ENCODE data around the gene NAT8L.

NAT8L gene

DNA sequence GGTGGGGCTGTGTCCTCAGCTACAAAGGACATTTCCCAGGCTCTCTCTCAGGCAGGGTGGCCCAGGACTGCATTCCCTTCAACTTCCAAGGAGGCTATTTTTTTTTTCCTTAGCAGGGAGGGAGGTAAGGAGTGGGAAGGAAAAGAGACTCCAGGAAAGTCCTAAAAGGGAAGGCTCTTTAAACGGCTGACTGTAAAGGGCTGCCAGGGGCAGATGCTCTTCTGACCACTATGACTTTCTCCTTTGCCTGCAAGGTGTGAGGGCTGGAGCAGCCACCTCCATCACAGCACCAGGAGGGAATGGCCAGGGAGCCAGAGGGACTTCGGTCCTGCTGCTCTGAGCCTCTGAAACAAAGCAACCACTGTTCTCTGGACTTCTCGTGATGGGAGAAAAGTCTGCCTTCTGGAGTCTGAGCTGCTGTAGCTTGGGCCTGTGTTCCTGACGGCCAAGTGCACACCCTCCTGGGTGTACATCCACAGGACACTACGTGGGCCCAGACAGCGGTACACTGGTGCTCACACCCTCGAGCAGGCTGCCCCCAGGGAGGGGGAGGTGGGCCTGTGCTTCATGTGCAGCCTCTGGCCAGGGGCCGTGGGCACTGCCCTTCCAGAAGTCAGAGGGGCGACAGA is 17.9 kb downstream of the NAT8L start:
- no peak for DNase-seq

DNA sequence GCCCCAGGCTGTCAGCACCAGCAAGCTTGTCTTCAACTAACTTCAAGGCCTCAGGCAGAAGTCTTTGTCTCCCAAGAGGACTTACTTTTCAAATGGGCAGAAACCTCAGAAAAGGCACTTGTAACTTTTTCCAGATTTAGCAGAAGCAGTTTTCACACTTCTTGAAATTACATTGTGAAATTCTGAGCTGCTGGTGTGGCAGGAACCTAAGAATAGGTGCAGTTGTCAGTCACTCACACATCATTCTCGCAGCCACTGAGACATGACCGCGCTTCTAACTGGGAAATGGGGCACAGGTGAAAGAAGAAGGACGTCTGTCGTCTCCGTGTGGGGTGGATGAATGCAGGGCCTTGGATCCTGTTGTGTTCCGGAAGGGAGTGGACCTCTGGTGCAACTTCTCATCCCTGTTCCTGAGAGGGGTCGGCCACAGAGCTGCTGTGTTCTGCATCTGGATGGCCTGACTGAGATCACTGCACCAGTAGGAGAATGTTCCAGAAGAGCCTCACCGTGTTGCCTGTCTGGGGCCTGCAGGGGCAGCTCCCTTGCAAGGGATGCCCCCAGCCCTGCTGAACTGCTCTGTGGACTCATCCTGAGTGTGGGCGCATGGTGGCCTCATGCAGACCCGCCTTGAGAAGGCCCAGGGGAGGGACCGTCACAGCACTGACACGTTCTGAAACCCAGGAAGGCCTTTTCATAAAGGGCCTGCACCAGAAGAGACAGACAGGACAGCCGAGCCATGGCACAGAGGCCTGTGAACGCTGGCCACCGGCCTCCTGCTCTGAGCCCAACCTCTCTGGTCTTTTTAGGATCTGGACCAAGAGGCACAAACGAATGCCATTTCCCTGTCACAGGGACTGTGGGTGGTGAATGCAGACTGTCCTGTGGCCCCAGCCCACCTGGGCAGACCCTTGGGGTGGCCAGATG is 18.7 kb downstream of the NAT8L start:
- no peak for DNase-seq

DNA sequence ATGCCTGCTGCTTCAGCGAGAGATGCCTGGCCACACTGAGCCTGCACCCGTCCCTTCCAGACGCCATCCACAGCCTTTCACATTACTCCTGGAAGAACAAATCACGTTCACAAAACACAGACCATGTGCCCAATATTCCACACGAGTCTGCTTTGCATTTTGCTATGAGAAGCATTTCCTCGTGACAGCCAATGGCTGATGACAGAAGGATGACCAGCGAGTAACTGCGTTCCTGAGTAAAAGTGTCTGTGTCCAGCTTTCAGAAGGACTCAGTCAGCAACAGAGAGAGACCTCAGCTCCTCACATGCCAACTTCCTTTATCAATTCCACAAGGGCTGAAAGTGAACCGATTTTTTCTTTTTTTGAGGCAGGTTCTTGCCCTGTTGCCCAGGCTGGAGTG is 19.5 kb downstream of the NAT8L start:
- no peak for DNase-seq

DNA sequence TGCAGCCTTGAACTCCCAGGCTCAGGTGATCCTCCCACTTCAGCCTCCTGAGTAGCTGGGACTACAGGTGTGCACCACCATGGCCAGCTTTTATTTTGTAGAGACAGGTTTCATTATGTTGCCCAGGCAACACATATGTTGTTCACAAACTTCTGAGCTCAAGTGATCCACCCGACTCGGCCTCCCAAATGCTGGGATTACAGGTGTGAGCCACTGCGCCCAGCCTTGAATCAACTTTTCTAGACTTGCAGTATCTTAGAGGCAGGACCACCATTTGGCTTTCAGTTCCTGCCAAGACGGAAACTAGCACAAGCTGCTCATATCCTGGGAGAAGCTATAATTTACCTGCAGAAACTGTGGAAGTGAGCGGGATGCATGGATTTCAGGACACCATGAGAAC is 19.9 kb downstream of the NAT8L start:
- DNase-seq, result no peak

DNA sequence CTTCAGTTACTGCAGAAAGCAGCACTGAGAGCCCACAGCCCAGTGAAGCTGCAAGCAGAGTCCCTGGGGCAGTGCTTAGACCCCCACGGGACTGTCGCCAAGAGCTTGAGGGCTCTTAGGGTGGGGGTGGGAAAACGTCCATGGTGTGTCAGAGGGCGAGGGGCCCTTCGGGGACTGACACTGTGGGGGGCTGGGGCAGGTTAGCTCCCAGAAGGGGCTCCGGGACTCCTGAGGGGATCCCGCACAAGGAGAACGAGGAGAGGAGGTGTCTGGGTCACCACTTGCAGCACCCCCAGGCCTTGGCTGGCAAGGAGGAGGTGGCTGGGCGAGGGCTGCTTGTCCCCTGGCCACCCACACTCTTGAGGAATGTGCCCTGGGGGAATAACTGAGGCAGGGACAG is 20.8 kb downstream of the NAT8L start:
- DNase-seq, result no peak

DNA sequence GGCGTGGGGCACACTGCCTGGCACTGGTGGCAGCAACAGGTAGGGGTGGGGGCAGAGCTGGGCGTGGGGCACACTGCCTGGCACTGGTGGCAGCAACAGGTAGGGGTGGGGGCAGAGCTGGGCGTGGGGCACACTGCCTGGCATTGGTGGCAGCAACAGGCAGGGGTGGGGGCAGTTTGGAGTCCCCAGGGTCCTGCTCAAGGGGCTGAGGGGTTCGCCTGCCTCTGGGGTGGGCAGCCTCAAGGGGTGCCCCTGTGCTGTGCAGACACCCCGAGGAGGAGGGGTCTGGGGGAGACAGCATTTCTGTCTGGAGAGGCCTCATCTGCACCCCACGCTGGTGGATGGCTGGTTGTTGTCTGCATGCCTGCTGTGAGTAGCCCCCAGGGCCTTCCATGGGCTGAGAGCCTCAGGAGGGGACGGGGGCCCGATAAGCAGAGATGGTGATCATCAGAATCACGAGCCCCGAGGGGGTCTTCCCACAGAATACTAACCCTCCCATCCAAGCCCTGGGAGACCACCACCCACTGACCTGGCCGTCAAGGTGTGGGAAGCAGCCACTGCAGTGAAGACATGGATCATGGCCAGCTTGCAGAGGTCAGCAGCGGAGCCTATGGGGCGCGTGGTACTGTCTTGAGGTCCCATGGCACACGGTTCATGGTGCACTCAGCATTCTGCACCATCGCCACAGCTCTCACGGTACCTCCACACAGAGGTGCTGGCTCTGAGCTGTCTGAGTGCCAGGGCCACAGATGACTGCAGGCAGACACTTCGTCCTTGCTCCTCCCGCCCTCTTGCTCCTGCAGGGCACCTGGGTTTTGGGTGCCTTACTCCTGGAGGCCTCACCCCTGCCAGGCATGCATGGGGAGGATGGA is 21.5 kb downstream of the NAT8L start:
- DNase-seq, result no peak

DNA sequence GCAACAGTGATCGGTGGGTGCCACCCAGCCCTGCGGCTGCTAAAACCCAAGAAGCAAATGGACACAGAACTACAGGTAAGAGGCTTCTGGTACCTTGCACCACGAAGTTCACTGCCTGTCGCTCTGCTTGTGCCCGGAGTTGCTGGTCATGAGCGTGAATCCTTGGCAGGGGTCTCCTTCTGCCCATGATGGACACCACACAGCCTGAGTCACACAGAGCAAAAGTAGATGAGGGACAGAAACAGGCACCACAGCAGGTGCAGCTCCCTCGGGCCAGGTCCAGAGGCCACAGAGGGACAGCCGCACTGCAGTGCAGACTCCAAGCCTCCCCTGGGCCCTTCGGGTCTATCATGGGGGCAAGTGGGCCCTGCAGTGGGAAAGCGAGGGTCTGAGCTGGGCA is 22.4 kb downstream of the NAT8L start:
- no peak for DNase-seq

DNA sequence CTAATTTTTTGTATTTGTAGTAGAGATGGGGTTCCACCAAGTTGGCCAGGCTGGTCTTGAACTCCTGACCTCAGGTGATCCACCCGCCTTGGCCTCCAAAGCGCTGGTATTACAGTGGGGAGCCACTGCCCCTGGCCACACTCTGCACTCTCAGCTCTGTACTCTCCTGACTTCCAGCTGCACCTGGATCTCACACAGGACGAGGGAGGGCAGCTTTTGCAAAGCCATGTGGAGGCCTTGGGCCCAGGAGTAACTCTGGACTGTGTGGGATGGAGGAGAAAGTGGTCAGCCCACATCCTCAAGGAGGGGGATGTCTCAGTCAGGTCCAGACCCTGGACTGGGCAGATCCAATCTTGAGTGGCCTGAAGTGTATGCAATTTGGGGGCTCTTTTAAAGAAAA is 23.0 kb downstream of the NAT8L start:
- DNase-seq, result no peak

DNA sequence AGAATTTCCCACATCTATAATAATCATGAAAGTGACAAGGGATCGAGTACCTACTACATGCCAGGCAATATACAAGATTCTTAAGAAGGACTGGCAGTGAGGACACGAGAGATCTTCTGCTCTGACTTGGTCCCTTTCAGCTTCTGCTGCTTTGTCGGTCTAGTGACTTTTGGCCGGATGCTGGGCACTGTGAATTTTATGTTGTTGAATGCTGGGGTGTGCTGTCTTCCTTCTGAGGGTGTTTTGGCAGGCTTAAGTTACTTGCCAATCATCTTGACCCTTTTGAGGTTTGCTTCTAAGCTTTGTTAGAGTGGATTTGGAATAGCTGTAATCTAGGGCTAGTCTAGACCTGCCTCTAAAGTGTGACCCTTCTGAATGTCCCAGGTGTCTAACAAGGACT is 23.5 kb downstream of the NAT8L start:
- DNase-seq, result no peak

DNA sequence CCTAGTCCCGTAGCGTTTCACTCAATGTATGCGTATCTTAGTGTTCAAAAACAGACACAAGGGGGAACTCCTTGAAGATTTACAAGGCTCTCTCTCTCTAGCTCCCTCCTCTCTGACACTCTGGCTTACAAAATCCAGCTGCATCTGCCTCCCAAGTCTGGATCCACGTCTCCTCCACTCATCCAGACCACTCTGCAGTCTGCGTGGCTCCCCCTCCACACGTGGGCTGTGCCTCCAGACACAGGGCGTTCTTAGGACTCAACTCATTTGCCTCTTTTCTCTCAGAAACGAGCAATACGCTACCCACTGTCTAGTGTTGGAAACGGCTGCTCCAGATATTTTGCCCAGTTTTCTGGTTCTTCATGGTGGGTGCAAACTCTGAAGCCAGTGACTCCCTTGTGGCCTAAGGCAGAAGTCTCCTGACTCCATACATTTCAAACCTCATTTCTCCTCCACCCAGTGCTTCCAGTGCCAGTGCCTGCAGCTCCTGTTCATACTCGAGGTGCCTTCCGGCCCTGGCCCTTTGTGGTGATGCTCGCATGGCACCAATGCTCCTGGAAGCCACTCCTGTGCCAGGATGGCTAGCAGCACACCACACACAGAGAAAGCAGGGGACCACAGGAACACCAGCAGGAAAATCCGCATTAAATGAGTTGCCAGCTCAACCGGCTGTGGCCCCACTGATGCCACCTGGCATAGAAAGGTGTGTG is 24.1 kb downstream of the NAT8L start:
- no peak for DNase-seq

DNA sequence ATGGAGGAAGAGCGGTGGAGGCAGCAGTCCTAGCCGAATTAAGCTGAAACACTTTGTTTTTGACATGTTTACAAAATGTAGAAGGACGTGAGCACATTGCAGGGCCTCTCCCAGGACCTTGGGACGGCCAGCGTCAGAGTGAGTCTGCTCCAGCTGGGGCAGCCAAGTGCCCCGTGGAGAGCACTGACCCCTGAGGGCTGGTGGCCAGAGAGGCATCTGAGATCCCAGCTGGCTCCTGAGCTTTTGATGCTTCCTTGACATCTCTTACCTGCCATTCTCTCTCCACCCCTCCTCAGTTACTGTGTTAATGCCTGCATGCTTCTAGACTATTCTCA is 24.7 kb downstream of the NAT8L start:
- DNase-seq, result no peak

DNA sequence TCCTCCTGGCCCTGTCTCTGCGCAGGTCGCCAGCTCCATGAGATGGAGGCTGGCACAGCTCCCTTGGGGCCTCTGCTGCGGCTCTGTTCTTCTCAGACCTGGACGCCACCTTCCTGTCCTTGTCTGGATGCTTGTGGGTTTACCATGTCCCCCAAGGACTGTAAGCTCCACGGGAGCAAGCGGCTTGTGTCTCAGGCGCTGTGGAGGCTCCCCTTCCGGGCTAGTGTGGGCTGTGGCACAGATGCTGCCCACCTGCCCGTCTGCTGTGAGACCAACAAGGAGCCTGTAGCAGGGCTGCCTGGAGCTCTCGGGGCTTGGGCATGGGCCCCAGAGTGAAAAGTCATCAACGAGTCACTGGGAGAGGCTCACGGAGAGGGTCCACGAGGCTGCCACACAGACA is 25.2 kb downstream of the NAT8L start:
- DNase-seq, result no peak

DNA sequence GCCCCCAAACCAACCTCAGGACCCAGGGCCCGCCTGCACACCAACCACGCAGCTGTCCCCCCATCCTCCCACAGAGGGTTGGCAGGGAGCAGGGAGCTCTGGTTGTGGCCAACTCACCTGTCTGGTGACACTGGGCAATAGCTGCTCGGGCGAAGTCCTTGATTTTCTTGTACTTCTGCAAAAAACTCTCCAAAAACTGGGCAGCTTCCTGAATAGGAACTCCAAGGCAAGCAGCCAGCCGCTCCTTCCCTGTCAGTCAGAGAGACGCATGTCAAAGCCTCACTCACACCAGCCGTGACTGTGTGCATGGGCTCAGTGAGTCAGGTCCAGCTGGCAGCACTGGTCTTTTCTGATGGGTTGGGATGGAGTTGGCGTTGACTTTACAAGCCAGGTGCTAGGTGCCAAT is 26.4 kb downstream of the NAT8L start:
- no peak for DNase-seq

DNA sequence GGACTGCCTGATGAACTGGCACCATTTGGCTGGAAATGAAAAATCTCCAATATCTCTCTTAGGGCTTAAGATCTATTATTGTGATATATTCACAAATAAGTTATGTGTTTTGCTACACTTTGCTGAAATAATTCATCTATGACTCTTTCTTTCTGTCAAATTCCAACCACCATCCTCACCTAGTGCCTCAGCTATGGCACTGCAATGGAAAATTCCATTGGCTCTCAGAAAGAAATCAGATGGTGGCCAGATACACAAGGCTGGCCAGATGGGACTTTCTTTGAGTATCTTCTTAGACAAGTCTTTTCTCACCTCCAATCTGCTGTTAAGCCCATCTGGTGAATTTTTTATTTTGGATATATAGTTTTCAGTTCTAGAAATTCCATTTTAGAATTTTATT is 28.0 kb downstream of the NAT8L start:
- DNase-seq, result no peak

DNA sequence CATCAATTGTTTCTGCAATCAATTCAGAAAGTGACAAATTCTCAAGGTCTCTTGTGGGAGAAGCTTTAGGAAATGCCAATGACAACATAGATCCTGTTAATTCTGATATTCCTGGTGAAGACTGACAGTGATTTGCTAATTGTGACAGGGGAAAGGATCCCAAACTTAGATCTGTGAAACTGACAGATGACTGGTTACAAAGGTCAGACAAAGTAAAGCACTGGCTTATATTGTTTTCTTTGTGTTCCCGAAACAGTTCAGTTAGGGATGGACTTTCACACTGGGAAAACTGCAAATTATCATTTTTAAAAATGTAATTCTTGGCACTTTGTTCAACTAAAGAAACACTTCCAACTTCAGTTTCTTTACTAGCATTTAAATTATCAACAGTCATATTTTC is 30.1 kb downstream of the NAT8L start:
- no peak for DNase-seq

DNA sequence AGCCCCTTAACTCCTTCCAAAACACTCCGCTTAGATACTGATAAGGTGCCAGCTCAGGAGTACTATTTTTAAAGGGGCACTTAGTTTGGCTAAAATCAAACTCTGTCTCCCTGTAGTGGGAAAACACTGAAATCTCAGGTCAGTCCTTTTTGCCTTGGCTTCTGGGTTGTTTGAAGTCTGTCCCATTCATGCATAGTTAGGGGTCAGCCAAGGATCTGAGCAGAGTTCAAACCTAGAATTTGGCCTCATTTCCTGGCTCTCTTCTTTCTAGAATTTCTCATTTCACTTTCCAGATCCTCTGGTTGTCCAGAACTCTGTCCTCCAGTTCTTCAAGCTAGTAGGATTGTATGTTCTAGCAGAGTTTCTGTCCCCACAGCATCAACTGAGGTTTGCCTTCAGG is 31.5 kb downstream of the NAT8L start:
- DNase-seq, result no peak

DNA sequence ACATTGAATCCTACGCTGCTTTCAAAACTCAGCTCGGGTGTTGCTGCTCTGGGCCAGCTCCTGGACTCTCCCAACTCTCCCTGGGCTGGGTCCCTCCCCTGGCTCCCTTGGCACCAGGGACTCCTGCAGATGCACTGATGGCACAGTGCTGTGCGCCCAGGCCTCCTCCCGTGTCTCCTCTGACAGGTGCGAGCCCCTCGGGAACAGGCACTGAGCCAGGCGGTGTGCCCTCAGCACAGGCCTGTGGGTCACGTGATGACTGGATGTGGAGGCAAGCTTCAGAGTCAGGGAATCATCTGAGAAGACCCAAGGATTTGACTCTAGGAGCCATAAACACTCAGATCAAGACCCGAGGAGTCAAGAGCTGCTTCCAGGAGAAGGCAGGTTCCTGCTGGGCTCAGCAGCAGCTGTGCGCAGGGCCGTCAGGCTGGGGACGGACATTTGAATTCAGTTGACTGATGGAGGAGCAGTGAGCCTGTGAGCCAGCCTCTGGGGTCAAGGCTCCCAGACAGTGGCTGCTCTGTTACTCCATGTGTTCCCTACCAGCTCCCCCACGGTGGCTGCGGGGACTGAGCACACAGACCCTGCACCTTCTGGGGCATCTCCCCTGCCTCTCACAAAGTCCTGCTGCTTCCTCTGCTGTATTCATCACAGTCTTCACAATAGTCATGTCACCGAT is 33.0 kb downstream of the NAT8L start:
- no peak for DNase-seq

DNA sequence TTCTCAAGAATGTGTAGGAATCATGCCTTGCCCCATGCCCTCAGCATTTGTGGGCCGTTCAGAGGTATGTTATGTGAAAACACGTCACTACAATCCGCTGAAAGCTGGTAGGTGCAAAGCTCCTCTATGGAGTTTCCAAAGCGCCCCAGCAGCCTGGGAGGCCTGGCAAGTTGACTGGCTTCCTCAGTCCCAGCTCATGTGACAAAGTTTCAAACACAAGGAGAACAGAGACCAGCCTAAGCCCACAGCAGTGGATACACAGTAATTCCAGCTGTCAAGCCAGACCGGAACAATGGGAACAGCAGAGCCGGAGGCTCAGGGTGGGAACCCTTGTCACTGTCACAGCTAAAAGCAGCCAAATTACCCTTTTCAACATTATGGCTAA is 33.5 kb downstream of the NAT8L start:
- no peak for DNase-seq

DNA sequence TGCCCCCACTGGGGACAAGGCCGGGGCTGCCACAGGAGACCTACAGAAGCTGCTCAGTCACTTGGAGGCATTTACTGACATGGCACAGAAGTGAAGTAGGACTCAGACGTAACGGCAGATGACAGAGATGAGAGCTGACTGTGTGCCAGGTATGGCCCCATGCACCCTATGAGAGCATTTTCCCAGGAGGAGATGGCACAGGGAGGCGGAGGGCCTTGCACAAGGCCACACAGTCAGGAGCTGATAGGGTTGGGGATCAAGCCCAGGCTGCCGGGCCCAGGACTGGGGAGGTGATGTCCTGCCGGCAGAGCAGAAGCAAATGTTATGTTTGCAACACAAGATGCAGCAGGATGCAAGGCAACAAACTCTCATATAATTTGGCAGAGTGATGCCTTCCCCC is 34.1 kb downstream of the NAT8L start:
- DNase-seq, result no peak

DNA sequence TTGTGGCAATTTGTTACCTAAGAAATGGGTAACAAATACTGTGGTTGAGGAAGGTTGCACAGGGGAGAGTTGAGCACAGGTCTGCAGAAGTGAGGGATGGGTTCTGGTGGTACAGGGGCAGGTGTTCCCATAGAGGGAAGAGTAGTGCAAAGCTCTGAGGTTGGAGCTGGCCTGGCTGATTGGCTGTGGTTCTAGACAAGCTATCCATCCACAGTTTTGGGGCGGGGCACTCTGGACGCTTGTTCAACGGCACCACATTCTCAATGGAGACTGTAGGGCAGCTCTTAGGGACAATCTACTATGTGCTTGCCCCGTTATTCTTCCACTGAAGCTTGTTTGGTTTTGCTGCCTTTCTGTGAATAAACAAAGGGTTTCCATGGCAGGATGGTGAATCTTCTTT is 35.4 kb downstream of the NAT8L start:
- DNase-seq, result no peak

DNA sequence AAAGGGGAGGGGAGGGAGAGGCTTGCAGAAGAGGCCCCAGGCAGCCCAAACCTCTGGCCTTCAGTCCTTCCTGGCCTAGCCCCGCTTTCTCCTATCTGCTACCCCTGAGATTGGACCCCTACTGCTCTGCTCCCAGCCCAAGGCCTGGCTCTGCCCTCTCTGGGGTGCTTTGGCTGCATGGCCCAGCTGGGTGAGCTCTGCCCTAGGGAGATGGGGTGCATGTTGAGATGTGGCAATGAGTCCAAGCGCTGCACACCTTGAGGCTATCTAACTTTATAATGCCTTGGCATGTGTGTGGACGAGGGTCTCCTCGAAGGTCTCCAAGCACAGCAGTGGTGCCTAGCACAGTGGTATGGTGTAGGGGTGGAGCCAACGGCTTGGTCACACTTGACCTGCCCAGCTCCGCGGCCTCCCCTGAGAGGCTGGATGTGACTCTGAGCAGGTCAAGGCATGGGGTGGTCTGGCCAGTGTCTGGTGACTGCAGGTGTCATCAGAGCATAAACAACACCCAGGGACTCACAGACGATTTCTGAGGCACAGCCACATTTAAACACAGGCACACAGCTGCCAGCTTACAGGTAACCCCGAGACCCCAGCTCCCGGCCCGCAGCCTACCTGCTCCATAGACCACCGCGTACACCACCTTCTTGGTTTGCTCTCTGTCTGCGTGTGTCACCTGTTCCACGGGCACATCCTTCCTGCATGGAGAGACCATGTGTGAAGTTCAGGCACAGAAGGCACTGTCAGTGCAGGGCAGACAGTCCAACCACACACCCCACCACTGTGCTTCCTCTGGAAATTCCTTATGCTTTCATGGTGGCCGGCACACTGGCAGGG is 36.3 kb downstream of the NAT8L start:
- no peak for DNase-seq

Data from NCI-H187 (cell line).